OCI-LY3 (cell line): ENCODE measurements around the gene PCNX1.

Experiments
- H2AFZ ChIP-seq: fragments of 200-600, 300-600 bp; shearing (Covaris generic); 2 replicates; pipeline ENCODE4 v1.6.0; 2014; ENCODE audit warnings: antibody characterized with exemption, low read depth, low read length
- H3K27ac ChIP-seq: fragments of 200-600, 300-600 bp; sonication (generic); 2 replicates; pipeline ENCODE4 v1.5.1; 2014; ENCODE audit warnings: mild to moderate bottlenecking, low read length, moderate library complexity, mixed read lengths
- H3K27me3 ChIP-seq: fragments of 200-600, 300-600 bp; sonication (generic); 2 replicates; pipeline ENCODE4 v1.6.1; 2014; ENCODE audit warnings: low read depth, low read length, mixed read lengths
- H3K36me3 ChIP-seq: fragments of 200-600, 300-600 bp; sonication (generic); replicated peaks from 2 replicates; pipeline ENCODE3; 2014; ENCODE audit warnings: low read depth, low read length, mixed read lengths
- H3K4me1 ChIP-seq: fragments of 300-600, 200-600 bp; sonication (generic); 2 replicates; pipeline ENCODE4 v1.6.1; 2014; ENCODE audit warnings: low read length, mixed read lengths
- H3K4me2 ChIP-seq: fragments of 200-600, 300-600 bp; sonication (generic); 2 replicates; pipeline ENCODE4 v1.6.1; 2014; ENCODE audit warnings: low read length, mixed read lengths
- H3K4me3 ChIP-seq: fragments of 300-600, 200-600 bp; sonication (generic); 2 replicates; pipeline ENCODE4 v1.5.1; 2014; ENCODE audit warnings: antibody characterized with exemption, mild to moderate bottlenecking, low read length, moderate library complexity
- H3K79me2 ChIP-seq: fragments of 300-600, 200-600 bp; shearing (Covaris generic); 2 replicates; pipeline ENCODE4 v1.6.1; 2014; ENCODE audit warnings: mild to moderate bottlenecking, low read length, mixed read lengths
- H3K9ac ChIP-seq: fragments of 300-600, 200-600 bp; shearing (Covaris generic); 2 replicates; pipeline ENCODE4 v1.6.0; 2014; ENCODE audit warnings: mild to moderate bottlenecking, low read length, moderate library complexity
- H3K9me3 ChIP-seq: fragments of 200-600, 300-600 bp; shearing (Covaris generic); 2 replicates; pipeline ENCODE4 v1.6.1; 2014; ENCODE audit warnings: low read length, mixed read lengths; ENCODE audit not compliant: insufficient read depth
- H4K20me1 ChIP-seq: fragments of 200-600, 300-600 bp; sonication (generic); 2 replicates; pipeline ENCODE4 v1.6.1; 2016; ENCODE audit warnings: low read length, mixed read lengths; ENCODE audit not compliant: insufficient read depth
- CTCF ChIP-seq: fragments of 200-600, 300-600 bp; sonication (generic); IDR thresholded peaks from 2 replicates; pipeline ENCODE4 v1.5.1; 2014; ENCODE audit warnings: antibody characterized with exemption, low read length, low read depth
- EZH2phosphoT487 ChIP-seq: fragments of 200-600 bp; shearing (Covaris generic); IDR thresholded peaks from 2 replicates; pipeline ENCODE4 v1.6.1; 2018; ENCODE audit warnings: antibody characterized with exemption, mixed run types, low read depth

The PCNX1 gene

GRCh38 chr14:71107921-71108320 lies 200.7 kb downstream of the PCNX1 start:
- no peaks in the 10 kb centered on the region for H3K9me3 ChIP-seq
- TF ChIP-seq EZH2phosphoT487 (no peak), CTCF (no peak)
- no peak overlapping the region for H3K4me3 ChIP-seq
- H4K20me1 ChIP-seq, result no peaks in the 10 kb centered on the region
- peaks cover 20% of the 10 kb centered on the region for H3K4me1 ChIP-seq
- no peak overlapping the region for H3K27ac ChIP-seq
- no peak overlapping the region for H3K4me2 ChIP-seq
- no peak overlapping the region for H3K9ac ChIP-seq
- no peaks in the 10 kb centered on the region for H3K79me2 ChIP-seq
- no peak overlapping the region for H2AFZ ChIP-seq
- no peaks in the 10 kb centered on the region for H3K27me3 ChIP-seq
- H3K36me3 ChIP-seq, result peaks cover 20% of the 10 kb centered on the region

- no peak overlapping the region for H3K4me3 ChIP-seq
- no peaks in the 10 kb centered on the region for H3K79me2 ChIP-seq
- H3K27ac ChIP-seq, result no peak overlapping the region
- H3K4me1 ChIP-seq, result peaks cover 20% of the 10 kb centered on the region
- H3K36me3 ChIP-seq, result peaks cover 20% of the 10 kb centered on the region
- H4K20me1 ChIP-seq, result no peaks in the 10 kb centered on the region
- no peak overlapping the region for H3K9ac ChIP-seq
- H2AFZ ChIP-seq, result no peak overlapping the region
- H3K9me3 ChIP-seq, result no peaks in the 10 kb centered on the region
- H3K4me2 ChIP-seq, result no peak overlapping the region
- H3K27me3 ChIP-seq, result no peaks in the 10 kb centered on the region
- TF ChIP-seq EZH2phosphoT487, result no peak
Observed at GRCh38 chr14:71108398-71109119, 201.3 kb downstream of the PCNX1 start.

- Histone ChIP-seq H2AFZ (no peak overlapping the region), H3K9ac (no peak overlapping the region), H3K4me3 (no peak overlapping the region), H3K36me3 (peaks cover 16% of the 10 kb centered on the region), H3K4me2 (no peak overlapping the region), H3K79me2 (no peaks in the 10 kb centered on the region), H3K27ac (no peak overlapping the region), H4K20me1 (no peaks in the 10 kb centered on the region), H3K4me1 (peaks cover 47% of the 10 kb centered on the region), H3K27me3 (no peaks in the 10 kb centered on the region), H3K9me3 (no peaks in the 10 kb centered on the region)
- TF ChIP-seq CTCF, result no peak
- no peak for TF ChIP-seq EZH2phosphoT487
Observed at GRCh38 chr14:71113376-71113775, 206.1 kb downstream of the PCNX1 start.

DNA sequence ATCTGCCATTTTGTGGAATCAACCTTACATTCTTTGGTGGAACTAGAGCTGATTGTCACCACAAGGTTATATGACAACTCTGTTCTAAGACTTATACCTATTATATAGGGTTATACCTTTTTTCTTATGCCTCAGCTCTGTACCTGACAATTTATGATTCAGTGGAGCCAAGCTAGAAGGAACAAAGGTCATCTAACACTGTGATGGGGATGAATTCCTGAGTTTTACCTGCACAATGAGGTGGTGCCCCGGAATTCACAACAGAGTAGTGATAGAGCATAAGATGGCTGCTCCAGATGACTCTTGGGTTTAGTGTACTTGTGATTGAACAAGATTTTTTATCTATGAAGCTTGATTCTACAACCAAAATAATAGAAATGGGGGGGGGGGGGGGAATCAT lies 207.3 kb downstream of the PCNX1 start:
- Histone ChIP-seq H2AFZ (no peak overlapping the region), H4K20me1 (no peaks in the 10 kb centered on the region), H3K4me3 (no peak overlapping the region), H3K27ac (no peak overlapping the region), H3K79me2 (no peaks in the 10 kb centered on the region), H3K36me3 (peaks cover 16% of the 10 kb centered on the region), H3K27me3 (no peaks in the 10 kb centered on the region), H3K4me1 (peaks cover 56% of the 10 kb centered on the region), H3K4me2 (no peak overlapping the region), H3K9me3 (no peaks in the 10 kb centered on the region), H3K9ac (no peak overlapping the region)
- TF ChIP-seq EZH2phosphoT487 (no peak), CTCF (no peak)
